ENCODE results near the gene ANKRD36C. TPM values are rescaled to one million over a fixed set of nuclear protein-coding genes. Genes with fewer than 3 reads are reported as not detected.

ANKRD36C gene
- 3.4 to 5.3 TPM (median 4.1 TPM) in 5 replicates for total RNA-seq (2022; extraction: Qiagen RNA extraction)

GRCh38 chr2:95991351-95992094 lies at the start of gene ANKRD36C:
ANKRD36C (minus strand) TSS chr2:95991824; CDS start chr2:95991708, 116 bp downstream.

GRCh38 chr2:96034792-96035191 lies 43.2 kb upstream of the ANKRD36C start, which contains the start of gene GPAT2:
GPAT2 (minus strand) TSS chr2:96034916; CDS start chr2:96032359, 2,557 bp downstream.

Other genes with a start within 250 kb of the ANKRD36C start
- 0.15 TPM in 1 of 5 replicates, not detected in the others for gene GPAT2, start 43.1 kb upstream of the ANKRD36C start, total RNA-seq (2022; extraction: Qiagen RNA extraction)
- gene ADRA2B, start 124.7 kb upstream of the ANKRD36C start, total RNA-seq (2022; extraction: Qiagen RNA extraction) = 0.06 to 0.17 TPM (median 0.09 TPM) in 5 replicates
- gene ASTL, start 146.7 kb upstream of the ANKRD36C start, total RNA-seq (2022; extraction: Qiagen RNA extraction) = not detected in 5 replicates
- gene DUSP2, start 153.6 kb upstream of the ANKRD36C start, total RNA-seq (2022; extraction: Qiagen RNA extraction) = 0.17 to 0.45 TPM (median 0.38 TPM) in 5 replicates
- gene STARD7, start 217.0 kb upstream of the ANKRD36C start, total RNA-seq (2022; extraction: Qiagen RNA extraction) = 86.3 to 104 TPM (median 88.1 TPM) in 5 replicates

Data from A549 treated with Hydrocortisone at 1 μM for 4 hours (cell line).